HEK293 (cell line): Measurements from ENCODE around the gene EXD1.

Experiments
- CTCF ChIA-PET: fragments of 350-600 bp; formaldehyde crosslinking; extraction: SDS; loops from one replicate; lab custom pipeline; 2021; ENCODE audit warnings: antibody characterized with exemption; lab: Yijun Ruan, JAX
- POLR2A ChIA-PET: fragments of 300-600 bp; formaldehyde crosslinking; extraction: SDS; loops from one replicate; lab custom pipeline; 2020; ENCODE audit warnings: antibody characterized with exemption, inconsistent platforms; lab: Yijun Ruan, JAX
- H3K27ac ChIP-seq: fragments of 200-500 bp; sonication (Bioruptor generic); 2 replicates; pipeline ENCODE4 v1.5.1; 2014; ENCODE audit warnings: low read depth, low read length, control low read depth, inconsistent platforms; ENCODE audit errors: extremely low read depth
- H3K36me3 ChIP-seq, 2 experiments: fragments of 200-500 bp in 1 of 2; sonication (Bioruptor generic) in 1 of 2; 1 replicate in 1 of 2; 2 replicates in 1 of 2; pipeline ENCODE4 v1.5.1; 2014 to 2017; ENCODE audit warnings: inconsistent platforms in 2 of 2, low read length in 2 of 2; ENCODE audit not compliant: control insufficient read depth in 2 of 2, insufficient read depth in 1 of 2
- H3K4me1 ChIP-seq: fragments of 200-500 bp; sonication (Bioruptor generic); 2 replicates; pipeline ENCODE4 v1.5.1; 2014; ENCODE audit warnings: mild to moderate bottlenecking, low read length, inconsistent platforms; ENCODE audit not compliant: control insufficient read depth, insufficient read depth
- H3K4me3 ChIP-seq: 2 replicates; pipeline ENCODE4 v1.5.1; 2011; ENCODE audit warnings: low read depth, mild to moderate bottlenecking, control low read depth, low read length, moderate library complexity
- H3K9me3 ChIP-seq: fragments of 200-500 bp; sonication (Bioruptor generic); 2 replicates; pipeline ENCODE4 v1.5.1; 2014; ENCODE audit warnings: low read depth, low read length, inconsistent platforms; ENCODE audit not compliant: control insufficient read depth, insufficient read depth
- GLIS2 ChIP-seq: fragments of 450-650 bp; formaldehyde crosslinking; IDR thresholded peaks from 2 replicates; pipeline ENCODE4 v1.5.1; 2016; ENCODE audit warnings: missing biosample characterization, missing genetic modification characterization
- KLF8 ChIP-seq: fragments of 450-650 bp; formaldehyde crosslinking; IDR thresholded peaks from 2 replicates; pipeline ENCODE4 v1.5.1; 2016; ENCODE audit warnings: missing biosample characterization, missing genetic modification characterization
- REPIN1 ChIP-seq: fragments of 450-650 bp; formaldehyde crosslinking; IDR thresholded peaks from 2 replicates; pipeline ENCODE4 v1.5.1; 2017; ENCODE audit warnings: missing biosample characterization, missing genetic modification characterization, low read depth
- SCRT1 ChIP-seq: fragments of 450-650 bp; formaldehyde crosslinking; IDR thresholded peaks from 2 replicates; pipeline ENCODE4 v1.5.1; 2016; ENCODE audit warnings: missing biosample characterization, missing genetic modification characterization, borderline replicate concordance
- SP7 ChIP-seq: fragments of 450-650 bp; formaldehyde crosslinking; IDR thresholded peaks from 2 replicates; pipeline ENCODE4 v1.5.1; 2016; ENCODE audit warnings: missing biosample characterization, missing genetic modification characterization
- YY1 ChIP-seq: fragments of 450-650 bp; formaldehyde crosslinking; IDR thresholded peaks from 2 replicates; pipeline ENCODE4 v1.5.1; 2018; ENCODE audit warnings: missing biosample characterization, missing genetic modification characterization
- YY2 ChIP-seq: fragments of 450-650 bp; formaldehyde crosslinking; IDR thresholded peaks from 2 replicates; pipeline ENCODE4 v1.5.1; 2016; ENCODE audit warnings: missing biosample characterization, missing genetic modification characterization
- ZBTB1 ChIP-seq: fragments of 450-650 bp; formaldehyde crosslinking; IDR thresholded peaks from 2 replicates; pipeline ENCODE4 v1.5.1; 2016; ENCODE audit warnings: missing biosample characterization, missing genetic modification characterization
- ZFHX2 ChIP-seq: fragments of 450-650 bp; formaldehyde crosslinking; conservative IDR thresholded peaks from 2 replicates; pipeline ENCODE4 v1.5.1; 2016; ENCODE audit warnings: missing biosample characterization, missing genetic modification characterization
- ZFP3 ChIP-seq: fragments of 450-650 bp; formaldehyde crosslinking; IDR thresholded peaks from 2 replicates; pipeline ENCODE4 v1.5.1; 2016; ENCODE audit warnings: low read depth, missing biosample characterization, missing genetic modification characterization
- ZIC2 ChIP-seq: fragments of 450-650 bp; formaldehyde crosslinking; IDR thresholded peaks from 2 replicates; pipeline ENCODE4 v1.5.1; 2016; ENCODE audit warnings: missing biosample characterization, missing genetic modification characterization
- ZNF214 ChIP-seq: fragments of 450-650 bp; formaldehyde crosslinking; IDR thresholded peaks from 2 replicates; pipeline ENCODE4 v1.5.1; 2017; ENCODE audit warnings: missing biosample characterization, mild to moderate bottlenecking, missing genetic modification characterization, borderline replicate concordance
- ZNF221 ChIP-seq: fragments of 450-650 bp; formaldehyde crosslinking; IDR thresholded peaks from 2 replicates; pipeline ENCODE4 v1.5.1; 2017; ENCODE audit warnings: missing biosample characterization, missing genetic modification characterization, borderline replicate concordance
- ZNF335 ChIP-seq: fragments of 450-650 bp; formaldehyde crosslinking; conservative IDR thresholded peaks from 2 replicates; pipeline ENCODE4 v1.5.1; 2016; ENCODE audit warnings: missing biosample characterization, missing genetic modification characterization
- ZNF366 ChIP-seq: fragments of 450-650 bp; formaldehyde crosslinking; conservative IDR thresholded peaks from 2 replicates; pipeline ENCODE4 v1.5.1; 2016; ENCODE audit warnings: missing biosample characterization, missing genetic modification characterization
- ZNF416 ChIP-seq: fragments of 450-650 bp; formaldehyde crosslinking; IDR thresholded peaks from 2 replicates; pipeline ENCODE4 v1.5.1; 2016; ENCODE audit warnings: missing biosample characterization, missing genetic modification characterization
- ZNF558 ChIP-seq: fragments of 450-650 bp; formaldehyde crosslinking; IDR thresholded peaks from 2 replicates; pipeline ENCODE4 v1.5.1; 2016; ENCODE audit warnings: missing biosample characterization, missing genetic modification characterization
- ZNF561 ChIP-seq: fragments of 450-650 bp; IDR thresholded peaks from 2 replicates; pipeline ENCODE4 v1.5.1; 2018; ENCODE audit warnings: missing biosample characterization, missing genetic modification characterization, borderline replicate concordance
- ZNF660 ChIP-seq: fragments of 450-650 bp; IDR thresholded peaks from 2 replicates; pipeline ENCODE4 v1.5.1; 2018; ENCODE audit warnings: missing biosample characterization, mild to moderate bottlenecking, missing genetic modification characterization
- ZNF785 ChIP-seq: fragments of 450-650 bp; formaldehyde crosslinking; IDR thresholded peaks from 2 replicates; pipeline ENCODE4 v1.5.1; 2016; ENCODE audit warnings: missing biosample characterization, missing genetic modification characterization
- ZXDB ChIP-seq: fragments of 450-650 bp; formaldehyde crosslinking; IDR thresholded peaks from 2 replicates; pipeline ENCODE4 v1.5.1; 2016; ENCODE audit warnings: missing biosample characterization, missing genetic modification characterization
- TF ChIP-seq, protein P1 (sequence below): fragments of 450-650 bp; formaldehyde crosslinking; IDR thresholded peaks from 2 replicates; pipeline ENCODE4 v1.5.1; 2016; ENCODE audit warnings: missing biosample characterization, missing genetic modification characterization
- TF ChIP-seq, protein P2 (sequence below): fragments of 450-650 bp; formaldehyde crosslinking; IDR thresholded peaks from 2 replicates; pipeline ENCODE4; 2016; ENCODE audit warnings: missing biosample characterization, missing genetic modification characterization
- TF ChIP-seq, protein P3 (sequence below): fragments of 450-650 bp; formaldehyde crosslinking; IDR thresholded peaks from 2 replicates; pipeline ENCODE4 v1.5.1; 2016; ENCODE audit warnings: missing biosample characterization, missing genetic modification characterization
- TF ChIP-seq, protein P4 (sequence below): fragments of 450-650 bp; formaldehyde crosslinking; IDR thresholded peaks from 2 replicates; pipeline ENCODE4 v1.5.1; 2016; ENCODE audit warnings: missing biosample characterization, missing genetic modification characterization
- TF ChIP-seq, protein P5 (sequence below): fragments of 450-650 bp; formaldehyde crosslinking; IDR thresholded peaks from 2 replicates; pipeline ENCODE4 v1.5.1; 2017; ENCODE audit warnings: missing biosample characterization, mild to moderate bottlenecking, missing genetic modification characterization, moderate library complexity

The EXD1 gene

DNA sequence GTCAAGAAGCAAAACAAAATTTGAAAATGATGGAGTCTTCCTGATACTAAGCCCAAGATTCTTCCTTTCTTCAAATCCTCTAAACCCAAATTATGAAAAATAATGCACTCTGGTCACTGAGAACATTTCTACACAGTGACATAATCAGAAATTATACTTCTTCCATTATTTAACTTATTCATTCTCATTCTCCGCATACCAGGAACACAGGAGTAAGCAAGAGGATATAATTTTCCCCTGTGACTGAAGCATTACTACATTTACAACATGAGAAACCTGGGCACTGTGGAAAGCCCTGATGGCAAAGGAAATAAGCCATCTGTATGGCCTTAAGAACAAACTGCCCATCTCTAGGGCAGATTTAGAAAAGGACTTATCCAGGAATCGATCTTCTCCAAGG, 47.0 kb downstream of the EXD1 start:
- Histone ChIP-seq H3K36me3 (no peaks in the 10 kb centered on the region), H3K9me3 (no peaks in the 10 kb centered on the region)
- TF ChIP-seq ZNF416: no peak
- TF ChIP-seq SCRT1: no peak
- no peak for TF ChIP-seq YY2 (tag by site-specific recombination)
- no peak for TF ChIP-seq ZNF558
- TF ChIP-seq, protein P1, sequence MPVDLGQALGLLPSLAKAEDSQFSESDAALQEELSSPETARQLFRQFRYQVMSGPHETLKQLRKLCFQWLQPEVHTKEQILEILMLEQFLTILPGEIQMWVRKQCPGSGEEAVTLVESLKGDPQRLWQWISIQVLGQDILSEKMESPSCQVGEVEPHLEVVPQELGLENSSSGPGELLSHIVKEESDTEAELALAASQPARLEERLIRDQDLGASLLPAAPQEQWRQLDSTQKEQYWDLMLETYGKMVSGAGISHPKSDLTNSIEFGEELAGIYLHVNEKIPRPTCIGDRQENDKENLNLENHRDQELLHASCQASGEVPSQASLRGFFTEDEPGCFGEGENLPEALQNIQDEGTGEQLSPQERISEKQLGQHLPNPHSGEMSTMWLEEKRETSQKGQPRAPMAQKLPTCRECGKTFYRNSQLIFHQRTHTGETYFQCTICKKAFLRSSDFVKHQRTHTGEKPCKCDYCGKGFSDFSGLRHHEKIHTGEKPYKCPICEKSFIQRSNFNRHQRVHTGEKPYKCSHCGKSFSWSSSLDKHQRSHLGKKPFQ (tag by site-specific recombination): no peak
- TF ChIP-seq, protein P2, sequence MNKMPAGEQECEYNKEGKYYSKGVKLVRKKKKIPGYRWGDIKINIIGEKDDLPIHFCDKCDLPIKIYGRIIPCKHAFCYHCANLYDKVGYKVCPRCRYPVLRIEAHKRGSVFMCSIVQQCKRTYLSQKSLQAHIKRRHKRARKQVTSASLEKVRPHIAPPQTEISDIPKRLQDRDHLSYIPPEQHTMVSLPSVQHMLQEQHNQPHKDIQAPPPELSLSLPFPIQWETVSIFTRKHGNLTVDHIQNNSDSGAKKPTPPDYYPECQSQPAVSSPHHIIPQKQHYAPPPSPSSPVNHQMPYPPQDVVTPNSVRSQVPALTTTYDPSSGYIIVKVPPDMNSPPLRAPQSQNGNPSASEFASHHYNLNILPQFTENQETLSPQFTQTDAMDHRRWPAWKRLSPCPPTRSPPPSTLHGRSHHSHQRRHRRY (tag by site-specific recombination): no peak
- TF ChIP-seq ZBTB1: no peak
- no peak for TF ChIP-seq ZFHX2 (tag by site-specific recombination)
- TF ChIP-seq KLF8 (tag by site-specific recombination): no peak
- TF ChIP-seq ZNF561 (tag by site-specific recombination): no peak
- no peak for TF ChIP-seq ZIC2 (tag by site-specific recombination)
- no peak for TF ChIP-seq GLIS2
- no peak for TF ChIP-seq ZNF660 (tag by site-specific recombination)
- TF ChIP-seq YY1 (tag by site-specific recombination): no peak
- no peak for TF ChIP-seq ZXDB (tag by site-specific recombination)
- TF ChIP-seq ZNF214 (tag by site-specific recombination): no peak
- TF ChIP-seq, protein P3, sequence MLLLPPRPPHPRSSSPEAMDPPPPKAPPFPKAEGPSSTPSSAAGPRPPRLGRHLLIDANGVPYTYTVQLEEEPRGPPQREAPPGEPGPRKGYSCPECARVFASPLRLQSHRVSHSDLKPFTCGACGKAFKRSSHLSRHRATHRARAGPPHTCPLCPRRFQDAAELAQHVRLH (tag by site-specific recombination): no peak
- TF ChIP-seq, all 188 proteins: peak for 0
- Histone ChIP-seq H3K27ac (no peak overlapping the region), H3K4me1 (no peaks in the 10 kb centered on the region), H3K4me3 (no peak overlapping the region)
- ChIA-PET CTCF (interaction anchor here (0.9 to 1.7 kb wide), 7 partner anchors 22 to 326 kb away, joined by 3 to 6 read pairs (median 4); no protein-coding TSS in a partner anchor), POLR2A (no interaction called here)

DNA sequence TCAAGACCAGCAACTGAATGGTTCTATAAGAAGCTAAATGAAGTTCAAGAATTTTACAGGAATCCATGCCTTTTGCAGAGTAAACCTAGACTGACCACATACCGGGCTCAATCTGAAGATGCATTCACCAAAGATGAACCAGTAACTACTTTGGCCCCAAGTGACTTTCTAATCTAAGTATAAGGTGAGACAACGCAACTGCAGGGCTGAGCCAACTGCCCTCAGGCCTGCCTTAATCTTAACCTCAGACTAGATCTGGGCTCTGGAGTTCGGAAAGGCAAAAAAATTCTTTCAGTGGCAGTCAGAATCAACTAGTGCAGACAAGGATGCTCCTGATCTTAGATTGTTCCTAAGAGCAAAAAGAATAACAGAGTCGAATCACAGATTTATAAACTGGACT, 48.3 kb downstream of the EXD1 start:
- POLR2A ChIA-PET: no interaction called here
- CTCF ChIA-PET: interaction anchor here (1.0 to 1.4 kb wide), 4 partner anchors 241 to 279 kb away, joined by 3 to 6 read pairs (median 4); no protein-coding TSS in a partner anchor
- H3K36me3 ChIP-seq: no peaks in the 10 kb centered on the region
- H3K27ac ChIP-seq: no peak overlapping the region
- TF ChIP-seq, protein P1 (tag by site-specific recombination): no peak
- no peak for TF ChIP-seq KLF8 (tag by site-specific recombination)
- TF ChIP-seq, protein P4, sequence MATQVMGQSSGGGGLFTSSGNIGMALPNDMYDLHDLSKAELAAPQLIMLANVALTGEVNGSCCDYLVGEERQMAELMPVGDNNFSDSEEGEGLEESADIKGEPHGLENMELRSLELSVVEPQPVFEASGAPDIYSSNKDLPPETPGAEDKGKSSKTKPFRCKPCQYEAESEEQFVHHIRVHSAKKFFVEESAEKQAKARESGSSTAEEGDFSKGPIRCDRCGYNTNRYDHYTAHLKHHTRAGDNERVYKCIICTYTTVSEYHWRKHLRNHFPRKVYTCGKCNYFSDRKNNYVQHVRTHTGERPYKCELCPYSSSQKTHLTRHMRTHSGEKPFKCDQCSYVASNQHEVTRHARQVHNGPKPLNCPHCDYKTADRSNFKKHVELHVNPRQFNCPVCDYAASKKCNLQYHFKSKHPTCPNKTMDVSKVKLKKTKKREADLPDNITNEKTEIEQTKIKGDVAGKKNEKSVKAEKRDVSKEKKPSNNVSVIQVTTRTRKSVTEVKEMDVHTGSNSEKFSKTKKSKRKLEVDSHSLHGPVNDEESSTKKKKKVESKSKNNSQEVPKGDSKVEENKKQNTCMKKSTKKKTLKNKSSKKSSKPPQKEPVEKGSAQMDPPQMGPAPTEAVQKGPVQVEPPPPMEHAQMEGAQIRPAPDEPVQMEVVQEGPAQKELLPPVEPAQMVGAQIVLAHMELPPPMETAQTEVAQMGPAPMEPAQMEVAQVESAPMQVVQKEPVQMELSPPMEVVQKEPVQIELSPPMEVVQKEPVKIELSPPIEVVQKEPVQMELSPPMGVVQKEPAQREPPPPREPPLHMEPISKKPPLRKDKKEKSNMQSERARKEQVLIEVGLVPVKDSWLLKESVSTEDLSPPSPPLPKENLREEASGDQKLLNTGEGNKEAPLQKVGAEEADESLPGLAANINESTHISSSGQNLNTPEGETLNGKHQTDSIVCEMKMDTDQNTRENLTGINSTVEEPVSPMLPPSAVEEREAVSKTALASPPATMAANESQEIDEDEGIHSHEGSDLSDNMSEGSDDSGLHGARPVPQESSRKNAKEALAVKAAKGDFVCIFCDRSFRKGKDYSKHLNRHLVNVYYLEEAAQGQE (tag by site-specific recombination): no peak
- no peak for TF ChIP-seq ZNF221 (tag by site-specific recombination)
- TF ChIP-seq SP7 (tag by site-specific recombination): no peak
- no peak for TF ChIP-seq REPIN1 (tag by site-specific recombination)
- TF ChIP-seq, protein P5, sequence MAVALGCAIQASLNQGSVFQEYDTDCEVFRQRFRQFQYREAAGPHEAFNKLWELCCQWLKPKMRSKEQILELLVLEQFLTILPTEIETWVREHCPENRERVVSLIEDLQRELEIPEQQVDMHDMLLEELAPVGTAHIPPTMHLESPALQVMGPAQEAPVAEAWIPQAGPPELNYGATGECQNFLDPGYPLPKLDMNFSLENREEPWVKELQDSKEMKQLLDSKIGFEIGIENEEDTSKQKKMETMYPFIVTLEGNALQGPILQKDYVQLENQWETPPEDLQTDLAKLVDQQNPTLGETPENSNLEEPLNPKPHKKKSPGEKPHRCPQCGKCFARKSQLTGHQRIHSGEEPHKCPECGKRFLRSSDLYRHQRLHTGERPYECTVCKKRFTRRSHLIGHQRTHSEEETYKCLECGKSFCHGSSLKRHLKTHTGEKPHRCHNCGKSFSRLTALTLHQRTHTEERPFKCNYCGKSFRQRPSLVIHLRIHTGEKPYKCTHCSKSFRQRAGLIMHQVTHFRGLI (tag by site-specific recombination): no peak
- TF ChIP-seq ZNF366 (tag by site-specific recombination): no peak
- TF ChIP-seq ZNF785 (tag by site-specific recombination): no peak
- no peak for TF ChIP-seq ZFP3 (tag by site-specific recombination)
- TF ChIP-seq ZNF335: no peak
- no peak overlapping the region for H3K4me3 ChIP-seq
- H3K4me1 ChIP-seq: no peaks in the 10 kb centered on the region
- no peaks in the 10 kb centered on the region for H3K9me3 ChIP-seq
